EL (cell line): ENCODE measurements around the gene BCL2L13.
A peak's percentile ranks its signal among the peaks of the same experiment; 100 is the strongest.
"Not testable (repeated sequence)": the region's sequence is repeated elsewhere in the genome, so short reads cannot be mapped to it uniquely, and the experiment has no call there.

Experiments
- DNase-seq: peaks from one replicate; pipeline ENCODE4 v3.0.0-alpha.2; 2016

The BCL2L13 gene, protein sequence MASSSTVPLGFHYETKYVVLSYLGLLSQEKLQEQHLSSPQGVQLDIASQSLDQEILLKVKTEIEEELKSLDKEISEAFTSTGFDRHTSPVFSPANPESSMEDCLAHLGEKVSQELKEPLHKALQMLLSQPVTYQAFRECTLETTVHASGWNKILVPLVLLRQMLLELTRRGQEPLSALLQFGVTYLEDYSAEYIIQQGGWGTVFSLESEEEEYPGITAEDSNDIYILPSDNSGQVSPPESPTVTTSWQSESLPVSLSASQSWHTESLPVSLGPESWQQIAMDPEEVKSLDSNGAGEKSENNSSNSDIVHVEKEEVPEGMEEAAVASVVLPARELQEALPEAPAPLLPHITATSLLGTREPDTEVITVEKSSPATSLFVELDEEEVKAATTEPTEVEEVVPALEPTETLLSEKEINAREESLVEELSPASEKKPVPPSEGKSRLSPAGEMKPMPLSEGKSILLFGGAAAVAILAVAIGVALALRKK

DNA sequence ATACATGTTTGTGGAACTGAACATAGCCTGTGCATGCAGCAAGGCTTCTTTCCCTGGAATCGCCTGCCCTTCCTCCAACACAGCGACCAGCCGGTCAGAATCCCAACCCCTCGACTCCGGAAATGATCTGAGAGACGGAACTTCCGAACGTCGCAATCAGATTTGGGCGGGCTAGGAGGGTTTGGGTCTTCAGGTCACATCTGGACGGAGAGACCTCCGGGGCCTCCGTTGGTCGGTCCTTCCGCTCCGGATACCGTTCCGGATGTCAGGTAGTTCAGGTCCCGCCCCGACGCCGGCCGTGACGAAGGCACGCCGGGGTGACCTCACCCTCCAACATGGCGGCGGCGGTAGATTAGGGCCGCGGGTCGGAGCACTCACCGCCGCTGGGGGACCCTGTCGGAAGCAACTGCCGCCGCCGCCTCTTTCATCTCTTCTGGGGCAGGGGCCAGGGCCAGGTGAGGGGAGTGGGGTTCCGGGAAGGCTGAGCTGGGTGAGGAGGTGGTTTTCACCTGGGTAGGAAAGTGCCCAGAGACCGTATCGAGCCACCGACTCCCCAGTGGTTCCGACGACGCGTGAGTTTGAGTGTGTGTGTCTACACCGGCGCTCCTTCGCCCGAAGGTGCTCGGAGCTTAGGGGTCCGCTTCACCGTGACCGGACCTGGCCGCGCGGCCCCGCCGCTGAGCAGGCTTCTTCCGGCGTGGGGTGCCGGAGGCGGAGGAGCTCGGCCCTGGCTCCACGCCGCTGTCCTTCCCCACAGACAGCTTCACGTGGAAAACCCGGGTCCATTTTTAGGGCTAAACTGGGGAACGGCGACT, at the start of gene BCL2L13:
BCL2L13 (plus strand) TSS at position 326 of the 815 bp plus-strand sequence. CDS start 16,955 bp downstream, outside the sequence.
- DNase-seq, result peak; percentile 92

DNA sequence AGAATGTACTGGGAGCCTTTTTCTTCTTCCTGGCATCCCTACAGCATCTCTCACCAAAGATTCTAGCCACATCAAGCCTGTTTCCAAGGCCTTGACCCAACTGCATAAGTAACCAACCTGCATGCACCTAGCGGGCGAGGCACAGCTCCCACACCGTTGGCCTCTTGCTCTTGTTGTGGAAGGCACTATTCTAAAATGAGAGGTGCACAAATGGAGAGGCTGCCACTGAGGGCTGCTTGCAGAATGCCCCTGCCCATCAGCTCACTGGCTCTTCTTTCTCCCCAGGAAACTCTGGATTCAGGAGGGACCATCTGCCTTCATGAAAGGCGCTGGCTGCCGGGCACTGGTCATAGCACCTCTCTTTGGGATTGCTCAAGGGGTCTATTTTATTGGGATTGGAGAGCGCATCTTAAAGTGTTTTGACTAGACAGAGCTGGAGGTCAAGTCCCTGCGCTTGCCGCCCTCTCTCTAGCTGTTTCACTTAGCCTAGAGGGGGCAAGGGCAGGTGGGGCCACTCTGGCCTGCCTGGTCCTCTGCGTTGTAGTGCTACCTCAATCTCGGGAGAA, 48.7 kb upstream of the BCL2L13 start:
- DNase-seq, result no peak

DNA sequence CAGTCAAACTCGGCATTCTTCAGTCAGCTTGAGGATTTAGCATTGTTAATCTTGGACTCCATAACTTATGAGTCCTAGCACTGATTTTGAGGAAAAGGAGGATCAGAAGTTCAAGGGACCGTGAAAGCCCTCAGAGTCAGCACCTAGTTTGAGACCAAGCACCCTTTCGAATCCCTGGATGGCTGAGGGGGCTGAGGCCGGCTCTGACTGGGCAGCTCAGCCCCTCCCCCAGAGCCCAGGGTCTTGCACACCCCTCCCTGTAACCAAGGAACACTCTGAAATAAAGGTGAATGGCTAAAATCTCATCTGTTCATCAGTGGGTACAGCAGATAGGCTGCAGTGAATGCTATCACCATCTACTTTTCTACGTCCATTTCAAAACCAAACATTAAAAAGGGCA, 48.0 kb upstream of the BCL2L13 start:
- no peak for DNase-seq

DNA sequence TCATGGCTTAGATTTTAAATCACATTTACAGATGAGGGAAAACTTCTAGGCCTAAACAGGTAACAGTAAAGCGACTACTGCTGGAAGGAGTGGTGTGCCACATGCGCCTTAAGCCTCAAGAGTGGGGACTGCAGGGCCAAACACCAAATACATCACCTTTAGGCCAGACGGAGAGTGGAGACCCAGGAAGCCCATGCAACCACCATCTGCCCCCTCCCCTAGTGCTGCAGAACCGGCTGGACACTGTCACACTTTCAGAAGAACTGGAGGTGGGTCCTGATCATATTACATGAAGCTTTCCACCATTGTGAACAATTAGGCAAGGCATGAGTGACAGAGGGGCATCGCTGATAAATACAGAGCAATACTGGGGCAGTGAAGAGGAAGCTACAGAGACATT, 46.4 kb upstream of the BCL2L13 start:
- no peak for DNase-seq

DNA sequence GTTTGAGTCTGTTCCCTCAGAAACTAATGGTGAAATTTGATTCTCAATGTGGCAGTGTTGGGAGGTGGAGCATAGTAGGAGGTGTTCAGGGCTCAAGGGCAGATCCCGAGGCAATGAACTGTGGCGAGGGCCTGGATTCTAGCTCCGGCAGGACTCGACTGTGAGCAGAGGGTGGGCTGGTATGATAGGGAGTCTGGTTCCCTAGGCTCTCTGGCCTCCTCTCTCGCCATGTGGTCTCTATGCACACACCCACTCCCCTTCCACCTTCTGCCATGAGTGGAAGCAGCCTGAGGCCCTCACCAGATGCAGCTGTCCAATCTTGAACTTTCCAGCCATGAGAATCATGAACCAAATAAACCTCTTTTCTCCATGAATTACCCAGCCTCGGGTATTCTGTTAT, 42.3 kb upstream of the BCL2L13 start:
- no peak for DNase-seq

DNA sequence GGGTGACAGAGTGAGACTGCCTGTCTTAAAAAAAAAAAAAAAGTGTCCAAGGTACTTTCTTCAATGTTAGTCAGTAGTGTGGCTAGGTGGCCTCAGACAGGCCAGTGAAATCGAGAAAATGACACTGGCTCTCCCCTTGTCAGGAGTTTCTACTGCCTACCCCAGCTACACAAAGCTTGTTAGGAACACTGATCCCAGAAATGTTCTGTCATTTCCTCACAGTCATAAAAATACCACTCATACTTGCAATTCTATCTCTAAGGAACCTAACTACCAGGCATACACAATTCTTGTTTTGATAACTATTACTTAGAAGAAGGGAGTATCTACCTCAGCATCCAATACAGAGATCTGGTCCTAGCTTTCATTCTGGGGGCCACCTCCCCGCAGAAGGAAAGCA, 41.3 kb upstream of the BCL2L13 start:
- DNase-seq, result peak; percentile 40

DNA sequence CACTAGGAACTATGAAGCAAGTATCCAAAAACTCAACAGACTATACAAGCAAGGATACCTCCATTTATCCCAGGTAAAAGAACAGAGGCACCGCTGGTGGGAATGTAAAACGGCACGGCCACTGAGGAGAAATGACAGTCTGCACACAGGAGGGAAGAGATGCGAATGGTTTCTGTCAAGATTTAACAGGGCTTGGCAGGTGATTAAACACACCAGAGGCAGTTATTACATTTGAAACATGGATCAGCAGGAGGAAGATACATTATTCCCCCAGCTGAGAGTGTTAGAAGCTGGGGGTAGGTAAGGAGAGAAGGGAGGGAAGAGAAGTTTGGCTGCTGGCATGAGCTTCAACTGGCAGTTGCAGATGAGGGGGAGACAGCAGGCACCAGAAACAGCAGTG, 40.2 kb upstream of the BCL2L13 start:
- DNase-seq, result no peak

DNA sequence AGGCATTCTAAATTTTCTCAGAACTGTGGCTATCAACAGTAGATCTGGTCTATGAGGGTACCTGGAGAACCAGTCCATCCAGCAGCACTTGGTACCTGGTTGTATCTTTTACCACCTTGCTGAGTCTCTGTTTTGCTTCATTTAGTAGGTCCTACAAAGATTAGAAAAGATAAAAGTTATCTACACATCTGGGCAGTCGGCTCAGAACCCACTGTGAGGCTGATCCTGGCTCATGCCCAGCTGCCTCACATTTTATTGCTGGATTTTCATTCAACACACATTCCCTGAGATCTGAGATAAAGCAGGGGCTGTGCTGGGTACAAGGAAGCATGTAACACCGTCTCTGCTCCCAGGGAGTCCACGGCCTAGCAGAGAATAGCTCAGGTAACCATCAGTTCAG, 37.5 kb upstream of the BCL2L13 start:
- DNase-seq, result no peak

DNA sequence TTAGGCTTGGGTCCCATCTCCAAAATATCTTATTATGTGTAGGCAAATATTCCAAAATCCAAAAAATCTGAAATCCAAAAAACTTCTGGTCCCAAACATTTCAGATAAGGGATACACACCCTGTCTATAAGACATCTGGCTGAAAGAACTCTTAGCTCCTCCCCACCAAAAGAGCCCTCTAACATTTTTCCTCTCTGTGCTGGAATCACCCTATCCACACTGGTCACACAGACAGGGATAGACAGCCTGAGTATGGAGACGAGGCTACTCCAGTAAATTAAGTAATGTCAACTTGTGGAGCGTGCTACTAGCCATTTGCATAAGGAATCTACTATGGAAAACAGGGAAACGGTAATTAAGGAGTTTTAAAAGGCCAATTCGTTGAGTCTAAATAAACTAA, 34.9 kb upstream of the BCL2L13 start:
- no peak for DNase-seq

DNA sequence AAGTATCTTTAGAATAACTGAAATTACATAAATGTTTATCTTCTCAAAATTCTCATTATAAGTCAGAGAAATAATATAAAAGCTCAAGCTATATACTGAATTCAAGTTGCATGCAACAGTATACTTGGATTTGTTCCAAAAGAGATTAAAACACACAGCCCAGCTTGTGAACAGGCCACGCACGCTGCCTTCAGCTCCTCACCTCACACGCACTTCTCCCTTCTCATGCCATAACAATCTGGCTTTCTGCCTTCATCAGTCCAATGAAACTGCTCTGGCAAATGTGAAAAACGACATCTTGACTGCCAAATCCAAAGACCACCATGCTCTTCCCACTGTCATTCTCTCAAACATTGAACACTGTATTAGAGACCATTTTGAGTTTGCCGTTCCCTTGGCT, 32.1 kb upstream of the BCL2L13 start:
- no peak for DNase-seq

DNA sequence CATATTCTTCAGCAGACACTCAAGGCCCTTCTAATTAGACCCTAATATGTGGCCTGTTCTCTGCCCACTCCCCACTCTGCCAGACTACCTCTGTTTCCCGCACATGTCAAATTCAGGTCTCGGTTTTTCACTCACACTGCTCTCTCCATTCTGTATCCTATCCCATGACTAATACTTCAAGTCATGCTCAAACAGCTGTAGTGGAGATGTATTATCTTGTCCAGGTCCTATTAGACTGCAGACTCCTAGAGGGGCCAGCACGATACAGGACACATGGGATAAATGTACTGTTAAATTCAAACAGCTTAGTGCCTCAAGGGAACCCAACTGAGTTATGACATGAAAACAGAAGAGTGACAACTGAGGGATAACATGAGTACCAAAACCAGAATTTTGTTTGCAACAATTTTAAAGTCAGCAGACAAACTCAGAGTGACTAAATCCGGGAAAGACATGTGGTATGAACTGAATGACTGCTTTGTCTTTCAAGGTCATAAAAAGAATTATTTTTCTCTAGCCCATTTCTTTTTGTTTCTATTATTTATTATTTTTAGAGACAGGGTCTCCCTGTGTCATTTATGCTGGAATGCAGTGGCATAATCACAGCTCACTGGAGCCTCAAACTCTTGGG, 30.6 kb upstream of the BCL2L13 start:
- DNase-seq, result no peak

DNA sequence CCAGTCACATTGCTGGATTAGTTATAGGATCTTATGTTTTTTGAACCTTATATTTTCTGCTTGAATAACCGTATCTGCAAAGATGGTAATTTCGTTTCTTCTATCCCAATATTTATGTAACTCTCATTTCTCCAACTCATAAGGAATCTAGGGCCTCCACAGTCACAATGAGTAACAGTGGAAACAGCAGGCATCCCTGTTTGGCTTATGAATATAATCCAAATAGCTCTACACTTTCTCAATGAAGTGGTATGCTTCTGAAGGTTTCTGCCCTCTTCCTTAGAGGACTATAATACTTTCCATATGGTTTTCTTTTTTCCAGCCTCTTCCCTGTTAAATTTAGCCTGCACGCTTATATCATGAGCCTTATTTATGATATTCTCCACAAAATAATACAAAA, 26.5 kb upstream of the BCL2L13 start:
- DNase-seq, result no peak

DNA sequence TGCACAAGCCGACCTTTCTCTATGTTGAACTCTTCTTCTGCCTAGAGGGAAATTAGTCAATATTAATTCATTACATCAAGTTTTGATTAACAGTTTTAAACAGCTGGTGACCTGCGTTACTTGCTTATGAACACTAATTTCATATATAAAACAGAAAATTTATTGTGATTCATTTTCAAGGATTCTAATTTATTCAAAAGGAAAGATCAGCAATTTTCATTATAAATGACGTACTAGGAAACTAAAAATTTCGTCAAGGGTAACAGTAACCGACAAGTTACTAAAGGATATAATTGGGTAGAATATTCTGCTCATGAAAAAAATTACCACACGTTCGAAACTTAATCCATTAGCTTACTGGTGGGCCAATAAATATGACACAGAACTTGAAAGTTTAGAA, 25.3 kb upstream of the BCL2L13 start:
- DNase-seq, result no peak

DNA sequence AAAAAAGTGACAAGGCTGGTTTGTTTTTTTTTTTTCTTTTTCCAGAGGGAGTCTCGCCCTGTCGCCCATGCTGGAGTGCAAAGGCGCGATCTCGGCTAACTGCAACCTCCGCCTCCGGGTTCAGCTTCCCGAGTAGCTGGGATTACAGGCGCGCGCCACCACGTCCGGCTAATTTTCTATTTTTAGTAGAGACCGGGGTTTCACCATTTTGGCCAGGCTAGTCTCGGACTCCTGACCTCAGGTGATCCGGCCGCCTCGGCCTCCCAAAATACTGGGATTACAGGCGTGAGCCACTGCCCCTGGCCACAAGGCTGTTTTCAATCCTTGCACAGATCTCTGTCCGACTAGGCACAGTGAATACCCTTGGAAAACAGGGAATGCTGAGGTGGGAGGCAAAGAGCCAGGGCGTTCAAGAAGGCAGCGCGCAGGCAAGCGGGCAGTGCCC, 10.6 kb upstream of the BCL2L13 start:
- peak; percentile 11 for DNase-seq

DNA sequence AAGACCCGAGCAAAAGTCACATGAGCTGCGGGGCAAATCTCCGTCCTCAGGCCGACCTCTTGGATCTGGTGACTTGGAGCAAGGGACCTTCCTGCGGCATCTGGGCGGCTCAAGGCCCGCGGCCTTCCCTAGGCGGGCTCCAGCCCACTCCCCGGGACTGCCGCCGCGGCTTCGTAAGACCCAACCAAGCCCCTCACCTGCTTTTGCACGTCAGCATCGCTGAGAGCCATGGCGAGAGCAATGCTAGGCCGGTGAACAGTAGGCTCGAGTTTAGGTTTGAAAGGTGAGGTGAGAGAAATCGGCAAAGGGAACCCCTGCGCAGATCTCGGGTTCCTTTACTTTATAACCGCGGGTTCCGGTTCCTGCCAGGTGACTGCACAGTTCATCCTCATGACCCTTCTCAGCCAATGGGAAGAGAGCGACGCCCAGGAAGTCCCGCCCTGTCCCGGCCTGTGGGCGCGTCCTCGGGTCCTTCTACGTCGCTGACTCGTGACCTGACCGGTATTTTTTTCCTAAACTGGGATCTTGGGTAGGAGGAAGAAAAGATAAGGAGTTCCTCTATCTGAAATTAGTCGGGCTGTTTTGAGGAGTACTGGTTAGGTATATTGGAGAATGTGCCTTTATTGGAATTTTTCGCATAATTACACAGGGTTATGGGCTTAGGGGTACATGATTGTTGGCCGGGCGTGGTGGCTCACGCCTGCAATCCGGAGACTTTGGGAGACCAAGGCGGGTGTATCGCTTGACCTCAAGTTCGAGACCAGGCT, 10.0 kb upstream of the BCL2L13 start, which contains the start of gene ATP6V1E1:
ATP6V1E1 (minus strand) TSS at position 344 of the 767 bp plus-strand sequence; CDS start at position 230, 114 bp downstream.
- peak; percentile 96 for DNase-seq

DNA sequence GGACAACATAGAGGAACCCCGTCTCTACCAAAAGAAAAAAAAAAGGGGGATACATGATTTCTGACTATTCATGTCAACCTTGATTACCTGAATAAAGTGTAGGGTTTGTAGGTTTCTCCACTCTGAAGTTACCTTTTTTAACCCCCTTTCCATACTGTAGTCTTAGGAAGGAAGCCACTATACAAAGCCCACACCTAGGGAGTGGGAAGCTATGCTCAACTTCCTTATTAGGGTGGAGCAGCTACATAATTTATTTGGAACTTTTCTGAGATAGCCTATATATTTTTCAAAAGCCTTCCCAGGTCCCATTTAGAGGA, 9.4 kb upstream of the BCL2L13 start:
- DNase-seq, result no peak

DNA sequence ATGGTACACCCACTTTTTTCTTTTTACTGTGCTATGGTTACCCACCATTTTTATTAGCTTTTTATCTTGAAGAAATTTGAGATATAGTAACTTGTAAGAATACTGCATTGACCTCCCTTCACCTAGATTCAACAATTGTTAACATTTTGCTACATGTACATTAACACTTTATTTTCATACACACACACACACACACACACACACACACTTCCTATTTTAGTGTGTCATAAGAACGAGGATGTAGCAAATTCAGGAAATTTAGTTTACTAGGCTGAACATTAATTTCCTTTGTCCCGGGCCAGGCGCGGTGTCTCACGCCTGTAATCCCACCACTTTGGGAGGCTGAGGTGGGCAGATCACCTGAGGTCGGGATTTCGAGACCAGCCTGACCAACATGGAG, 8.9 kb upstream of the BCL2L13 start:
- no peak for DNase-seq

DNA sequence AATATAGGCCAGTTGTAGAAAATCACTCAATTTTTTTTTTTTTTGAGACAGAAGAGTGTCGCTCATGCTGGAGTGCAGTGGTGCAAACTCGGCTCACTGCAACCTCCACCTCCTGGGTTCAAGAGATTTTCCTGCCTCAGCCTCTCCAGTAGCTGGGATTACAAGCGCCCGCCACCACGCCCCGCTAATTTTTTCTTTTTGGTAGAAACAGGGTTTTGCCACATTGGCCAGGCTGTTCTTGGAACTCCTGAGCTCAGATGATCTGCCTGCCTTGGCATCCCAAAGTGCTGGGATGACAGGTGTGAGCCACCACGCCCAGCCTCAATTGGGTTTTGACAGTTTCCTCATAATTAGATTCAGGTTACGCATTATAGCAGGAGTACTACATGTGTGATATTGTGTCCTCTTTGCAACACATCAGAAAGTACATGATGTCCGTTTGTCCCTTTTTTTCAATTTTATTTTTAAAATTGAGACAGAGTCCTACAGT, 7.4 kb upstream of the BCL2L13 start:
- no peak for DNase-seq

DNA sequence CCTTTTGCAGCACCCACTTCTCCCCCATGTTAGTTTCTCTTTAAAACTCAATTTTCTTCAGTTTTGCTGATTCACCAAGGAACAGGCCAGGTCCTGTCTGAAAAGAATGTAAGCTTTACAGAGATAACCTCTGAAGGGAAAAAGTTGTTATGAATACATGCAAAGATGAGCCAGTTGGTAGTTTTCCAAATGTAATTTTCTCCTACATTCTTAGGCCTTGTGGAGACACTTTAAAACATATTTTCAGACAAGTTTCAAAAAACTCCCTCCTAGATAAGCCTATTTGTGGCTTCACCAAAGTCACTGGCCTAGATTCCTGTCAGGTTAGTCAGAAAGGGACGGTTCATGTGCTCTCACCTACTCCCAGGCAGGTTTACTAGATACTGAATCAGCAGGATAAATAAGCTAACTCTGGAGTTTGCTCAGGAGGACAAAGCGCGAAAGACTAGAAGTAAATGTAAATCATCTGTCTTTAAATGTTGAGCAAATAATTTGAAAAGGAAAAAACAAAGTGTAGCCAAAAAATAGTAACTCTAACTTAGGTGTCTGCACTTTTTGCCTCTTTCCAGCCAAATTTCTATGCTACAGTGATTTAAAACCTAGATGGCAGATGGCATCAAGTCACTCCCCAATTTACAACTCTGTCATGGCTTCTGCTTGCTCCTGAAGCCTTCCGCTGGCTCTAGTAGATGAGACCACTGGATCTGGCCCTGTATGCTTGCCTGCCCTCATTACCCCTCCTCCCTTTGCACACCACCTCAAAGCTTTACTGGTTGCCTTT, 5.2 kb upstream of the BCL2L13 start:
- DNase-seq, result peak; percentile 80

DNA sequence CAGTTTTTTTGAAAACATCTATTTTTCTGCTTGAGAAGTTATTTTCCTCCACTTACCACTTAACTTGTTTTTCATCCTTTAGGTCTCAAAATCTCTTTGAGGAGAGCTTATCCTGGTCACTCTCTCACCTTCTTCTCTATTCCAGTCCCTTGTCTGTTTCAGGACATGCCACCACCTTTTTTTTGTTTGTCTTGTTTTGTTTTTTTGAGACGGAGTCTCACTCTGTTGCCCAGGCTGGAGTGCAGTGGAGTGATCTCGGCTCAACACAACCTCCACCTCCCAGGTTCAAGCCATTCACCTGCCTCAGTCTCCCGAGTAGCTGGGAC, 4.6 kb upstream of the BCL2L13 start:
- DNase-seq, result no peak

DNA sequence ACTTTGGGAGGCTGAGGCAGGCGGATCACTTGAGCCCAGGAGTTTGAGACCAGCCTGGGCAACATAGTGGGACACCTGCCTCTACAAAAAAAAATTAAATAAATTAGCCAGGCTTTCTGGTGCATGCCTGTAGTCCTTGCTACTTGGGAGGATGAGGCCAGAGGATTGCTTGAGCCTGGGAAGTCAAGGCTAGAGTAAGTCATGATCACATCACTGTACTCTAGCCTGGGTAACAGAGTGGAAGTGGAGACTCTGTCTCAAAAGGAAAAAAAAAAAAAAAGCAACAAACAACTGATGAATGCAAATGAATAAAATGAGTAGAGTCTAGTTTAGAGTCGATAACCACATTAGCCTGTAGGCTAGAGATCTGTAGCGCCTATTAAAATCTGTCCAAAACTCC, 3.9 kb upstream of the BCL2L13 start:
- peak; percentile 87 for DNase-seq

DNA sequence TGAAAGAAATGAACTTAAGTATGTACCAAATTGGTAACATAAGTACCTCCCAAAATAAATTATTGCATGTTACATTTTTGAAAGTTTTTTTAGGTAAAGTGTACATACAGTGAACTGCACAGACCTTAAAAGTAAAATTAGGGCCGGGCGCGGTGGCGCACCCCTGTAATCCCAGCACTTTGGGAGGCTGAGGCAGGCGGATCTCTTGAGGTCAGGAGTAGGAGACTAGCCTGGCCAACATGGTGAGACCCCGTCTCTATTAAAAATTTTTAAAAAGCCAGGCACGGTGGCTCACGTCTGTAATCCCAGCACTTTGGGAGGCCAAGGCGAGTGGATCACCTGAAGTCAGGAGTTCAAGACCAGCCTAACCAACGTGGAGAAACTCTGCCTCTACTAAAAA, 1.7 kb upstream of the BCL2L13 start:
- not testable (repeated sequence) for DNase-seq
